HCT116 (cell line): ENCODE data around the gene GPLD1. TPM values are rescaled to one million over a fixed set of nuclear protein-coding genes. Genes with fewer than 3 reads are reported as not detected.

ENCODE experiments used
- ATAC-seq: fragments of 200-7000 bp; cut with Tn5 transposase; 2 replicates; pipeline ENCODE4 v1.9.1; 2020; ENCODE audit warnings: mild to moderate bottlenecking, moderate library complexity
- BruUV-seq: library from RNA; stranded (reverse); fragments of 400-500 nt; replicated peaks from 2 replicates; lab custom pipeline; 2021; lab: Mats Ljungman, UMichigan
- CTCF ChIA-PET: fragments of 300-600 bp; sonication (Branson Sonifier 250); formaldehyde crosslinking; loops from one replicate; lab custom pipeline; 2021; ENCODE audit warnings: antibody characterized with exemption; lab: Charles Lee
- POLR2A ChIA-PET: fragments of 300-600, 350-600 bp; sonication (Branson Sonifier 250); formaldehyde crosslinking; loops from one replicate; lab custom pipeline; 2021; ENCODE audit warnings: antibody characterized with exemption; lab: Charles Lee
- RAD21 ChIA-PET, 2 experiments: fragments of 300-600 bp; sonication (Branson Sonifier 250); formaldehyde crosslinking; loops; one replicate each; lab custom pipeline; 2023; ENCODE audit warnings: low total read pairs in 2 of 2; ENCODE audit not compliant: uncharacterized antibody in 2 of 2, unreplicated experiment in 2 of 2, low non-redundant PET in 1 of 2; lab: Charles Lee
- DNase-seq: peaks from one replicate; pipeline ENCODE4 v3.0.0-alpha.2; 2010; ENCODE audit warnings: low read depth, low spot score
- H2AFZ ChIP-seq: fragments of 200-600 bp; shearing (Covaris generic), sonication (generic); 2 replicates; pipeline ENCODE4 v1.6.1; 2017; ENCODE audit warnings: low read depth, mixed run types, mixed read lengths, antibody characterized with exemption, low read length; ENCODE audit not compliant: poor library complexity, severe bottlenecking
- H3K27ac ChIP-seq: 2 replicates; pipeline ENCODE4 v1.5.1; 2012; ENCODE audit warnings: low read depth, low read length
- H3K27me3 ChIP-seq: fragments of 200-600 bp; sonication (generic); 2 replicates; pipeline ENCODE4 v1.6.1; 2016; ENCODE audit warnings: mixed run types, low read length, mixed read lengths; ENCODE audit not compliant: insufficient read depth
- H3K36me3 ChIP-seq, 2 experiments: fragments of 200-500 bp in 1 of 2; fragments of 200-600 bp in 1 of 2; sonication (Bioruptor generic) in 1 of 2; sonication (generic) in 1 of 2; 2 replicates each; pipeline versions ENCODE4 v1.5.1 to v1.6.1; 2014 to 2016; ENCODE audit warnings: low read length in 2 of 2, inconsistent platforms in 1 of 2, mixed read lengths in 1 of 2, mixed run types in 1 of 2; ENCODE audit not compliant: insufficient read depth in 2 of 2, control insufficient read depth in 1 of 2
- H3K4me1 ChIP-seq, 2 experiments: fragments of 200-600 bp in 1 of 2; sonication (generic) in 1 of 2; 2 replicates each; pipeline versions ENCODE4 v1.5.1 to v1.6.1; 2012 to 2017; ENCODE audit warnings: low read length in 2 of 2, inconsistent platforms in 1 of 2, mild to moderate bottlenecking in 1 of 2, mixed read lengths in 1 of 2, mixed run types in 1 of 2, moderate library complexity in 1 of 2; ENCODE audit not compliant: insufficient read depth in 2 of 2, control insufficient read depth in 1 of 2
- H3K4me2 ChIP-seq: fragments of 200-600 bp; sonication (generic); 2 replicates; pipeline ENCODE4 v1.6.1; 2017; ENCODE audit warnings: mixed run types, low read length, mixed read lengths
- H3K4me3 ChIP-seq, 2 experiments: fragments of 200-600 bp in 1 of 2; sonication (generic) in 1 of 2; replicated peaks in 1 of 2; 2 replicates each; pipeline ENCODE4 v1.5.1; 2011 to 2016; ENCODE audit warnings: low read length in 2 of 2, control low read depth in 1 of 2, low read depth in 1 of 2, mild to moderate bottlenecking in 1 of 2, mixed read lengths in 1 of 2, mixed run types in 1 of 2
- H3K79me2 ChIP-seq: fragments of 200-600 bp; sonication (generic); 2 replicates; pipeline ENCODE4 v1.6.1; 2017; ENCODE audit warnings: mild to moderate bottlenecking, mixed run types, low read length, moderate library complexity, mixed read lengths; ENCODE audit not compliant: insufficient read depth
- H3K9ac ChIP-seq: fragments of 200-600 bp; sonication (generic); 2 replicates; pipeline ENCODE4 v1.6.1; 2016; ENCODE audit warnings: low read length, mixed read lengths
- H3K9me2 ChIP-seq: fragments of 200-600 bp; sonication (generic), shearing (Covaris generic); 2 replicates; pipeline ENCODE4 v1.6.1; 2017; ENCODE audit warnings: mixed run types, mild to moderate bottlenecking, moderate library complexity; ENCODE audit not compliant: insufficient read depth
- H3K9me3 ChIP-seq, 2 experiments: fragments of 200-500 bp in 1 of 2; fragments of 200-600 bp in 1 of 2; sonication (Bioruptor generic) in 1 of 2; sonication (generic) in 1 of 2; 2 replicates each; pipeline ENCODE4 v1.6.1; 2014 to 2017; ENCODE audit warnings: low read length in 2 of 2, mixed read lengths in 2 of 2, inconsistent platforms in 1 of 2, low read depth in 1 of 2, mild to moderate bottlenecking in 1 of 2, mixed run types in 1 of 2, moderate library complexity in 1 of 2; ENCODE audit not compliant: control insufficient read depth in 1 of 2, insufficient read depth in 1 of 2
- H4K20me1 ChIP-seq: fragments of 200-600 bp; sonication (generic), shearing (Covaris generic); 2 replicates; pipeline ENCODE4 v1.6.1; 2017; ENCODE audit warnings: mixed run types, mild to moderate bottlenecking, moderate library complexity; ENCODE audit not compliant: insufficient read depth
- CBX3 ChIP-seq: IDR thresholded peaks from 2 replicates; pipeline ENCODE4 v1.6.1; 2012; ENCODE audit warnings: low read depth
- ELF1 ChIP-seq: IDR thresholded peaks from 2 replicates; pipeline ENCODE4 v1.6.1; 2012; ENCODE audit warnings: low read depth, borderline replicate concordance
- EZH2 ChIP-seq: fragments of 200-600 bp; sonication (generic); IDR thresholded peaks from 2 replicates; pipeline ENCODE4 v1.6.1; 2017; ENCODE audit warnings: antibody characterized with exemption, mixed run types
- EZH2phosphoT487 ChIP-seq: fragments of 200-600 bp; IDR thresholded peaks from 2 replicates; pipeline ENCODE4 v1.6.1; 2018; ENCODE audit warnings: antibody characterized with exemption, borderline replicate concordance
- FOSL1 ChIP-seq: IDR thresholded peaks from 2 replicates; pipeline ENCODE4 v1.6.1; 2012; ENCODE audit warnings: low read depth
- JUND ChIP-seq: IDR thresholded peaks from 2 replicates; pipeline ENCODE4 v1.6.1; 2012
- RAD21 ChIP-seq: IDR thresholded peaks from 2 replicates; pipeline ENCODE4 v1.6.1; 2012; ENCODE audit warnings: low read depth, mild to moderate bottlenecking
- REST ChIP-seq: IDR thresholded peaks from 2 replicates; pipeline ENCODE4 v1.6.1; 2012; ENCODE audit warnings: low read depth
- SIN3A ChIP-seq: IDR thresholded peaks from 2 replicates; pipeline ENCODE4 v1.6.1; 2012; ENCODE audit warnings: low read depth
- SP1 ChIP-seq: IDR thresholded peaks from 2 replicates; pipeline ENCODE4 v1.6.1; 2012; ENCODE audit warnings: low read depth
- SRF ChIP-seq: IDR thresholded peaks from 2 replicates; pipeline ENCODE4 v1.6.1; 2012; ENCODE audit warnings: low read depth
- TCF7L2 ChIP-seq: IDR thresholded peaks from 2 replicates; pipeline ENCODE4 v1.7.0; 2011; ENCODE audit warnings: borderline replicate concordance, inconsistent platforms; ENCODE audit not compliant: insufficient read depth, insufficient read length; ENCODE audit errors: extremely low read depth
- YY1 ChIP-seq: IDR thresholded peaks from 2 replicates; pipeline ENCODE4 v1.6.1; 2011; ENCODE audit warnings: low read length, low read depth, moderate library complexity, mild to moderate bottlenecking; ENCODE audit not compliant: insufficient replicate concordance; ENCODE audit errors: extremely low read depth
- ZFX ChIP-seq: fragments of 450-650 bp; IDR thresholded peaks from 2 replicates; pipeline ENCODE4 v1.6.1; 2017
- intact Hi-C: fragments of 100-400 bp; cut with micrococcal nuclease; formaldehyde crosslinking; loops from 2 replicates; pipeline ENCODE4 v1.10.0; 2022
- total RNA-seq: library from RNA; stranded (reverse); gene quantifications from one replicate; pipeline ENCODE4 v1.2.1, GENCODE V29; 2021; ENCODE audit not compliant: unreplicated experiment
- TF ChIP-seq, protein P1 (sequence below), 3 experiments: fragments of 200-600 bp in 1 of 3; sonication (generic) in 1 of 3; IDR thresholded peaks in 2 of 3; conservative IDR thresholded peaks in 1 of 3; 2 replicates each; pipeline ENCODE4 v1.5.1; 2012 to 2017; ENCODE audit warnings: low read depth in 2 of 3, low read length in 2 of 3, antibody characterized with exemption in 1 of 3, borderline replicate concordance in 1 of 3, control low read depth in 1 of 3, mild to moderate bottlenecking in 1 of 3, mixed read lengths in 1 of 3, mixed run types in 1 of 3, moderate library complexity in 1 of 3; ENCODE audit not compliant: insufficient read depth in 1 of 3
- TF ChIP-seq, protein P2 (sequence below): IDR thresholded peaks from 2 replicates; pipeline ENCODE4 v1.6.1; 2012
- TF ChIP-seq, protein P3 (sequence below): IDR thresholded peaks from 2 replicates; pipeline ENCODE4 v1.6.1; 2011; ENCODE audit warnings: mild to moderate bottlenecking, low read length, moderate library complexity; ENCODE audit not compliant: insufficient replicate concordance; ENCODE audit errors: extremely low read depth

The GPLD1 gene
- total RNA-seq, 1 experiment from 2014 or later = 2.1 TPM

GRCh38 chr6:24460966-24461365 is 28.4 kb downstream of the GPLD1 start:
- ChIA-PET POLR2A (no interaction called here), RAD21 (no interaction called here), CTCF (no interaction called here)
- ATAC-seq (no peak), DNase-seq (no peak)
- no peak overlapping the region for H3K4me2 ChIP-seq
- no peaks in the 10 kb centered on the region for H4K20me1 ChIP-seq
- H3K27ac ChIP-seq = no peak overlapping the region
- H3K27me3 ChIP-seq = no peaks in the 10 kb centered on the region
- H3K36me3 ChIP-seq = no peaks in the 10 kb centered on the region
- H3K9me3 ChIP-seq = no peaks in the 10 kb centered on the region
- H3K9ac ChIP-seq = no peak overlapping the region
- TF ChIP-seq REST (no peak), EZH2 (no peak), TCF7L2 (no peak), SIN3A (no peak), SRF (no peak), YY1 (no peak), SP1 (no peak), RAD21 (no peak), EZH2phosphoT487 (no peak), CBX3 (no peak), ZFX (no peak), ELF1 (no peak), JUND (no peak), FOSL1 (no peak)
- TF ChIP-seq, protein P1, sequence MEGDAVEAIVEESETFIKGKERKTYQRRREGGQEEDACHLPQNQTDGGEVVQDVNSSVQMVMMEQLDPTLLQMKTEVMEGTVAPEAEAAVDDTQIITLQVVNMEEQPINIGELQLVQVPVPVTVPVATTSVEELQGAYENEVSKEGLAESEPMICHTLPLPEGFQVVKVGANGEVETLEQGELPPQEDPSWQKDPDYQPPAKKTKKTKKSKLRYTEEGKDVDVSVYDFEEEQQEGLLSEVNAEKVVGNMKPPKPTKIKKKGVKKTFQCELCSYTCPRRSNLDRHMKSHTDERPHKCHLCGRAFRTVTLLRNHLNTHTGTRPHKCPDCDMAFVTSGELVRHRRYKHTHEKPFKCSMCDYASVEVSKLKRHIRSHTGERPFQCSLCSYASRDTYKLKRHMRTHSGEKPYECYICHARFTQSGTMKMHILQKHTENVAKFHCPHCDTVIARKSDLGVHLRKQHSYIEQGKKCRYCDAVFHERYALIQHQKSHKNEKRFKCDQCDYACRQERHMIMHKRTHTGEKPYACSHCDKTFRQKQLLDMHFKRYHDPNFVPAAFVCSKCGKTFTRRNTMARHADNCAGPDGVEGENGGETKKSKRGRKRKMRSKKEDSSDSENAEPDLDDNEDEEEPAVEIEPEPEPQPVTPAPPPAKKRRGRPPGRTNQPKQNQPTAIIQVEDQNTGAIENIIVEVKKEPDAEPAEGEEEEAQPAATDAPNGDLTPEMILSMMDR (IDR thresholded peaks at IDR 0.05 in 2 of 3, conservative IDR thresholded peaks at IDR 0.05 in 1 of 3; ENCODE audit: borderline replicate concordance in 1 of 3, insufficient read depth in 1 of 3, low read depth in 2 of 3, low read length in 2 of 3) = no peak
- TF ChIP-seq, protein P2, sequence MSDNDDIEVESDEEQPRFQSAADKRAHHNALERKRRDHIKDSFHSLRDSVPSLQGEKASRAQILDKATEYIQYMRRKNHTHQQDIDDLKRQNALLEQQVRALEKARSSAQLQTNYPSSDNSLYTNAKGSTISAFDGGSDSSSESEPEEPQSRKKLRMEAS = no peak
- TF ChIP-seq, protein P3, sequence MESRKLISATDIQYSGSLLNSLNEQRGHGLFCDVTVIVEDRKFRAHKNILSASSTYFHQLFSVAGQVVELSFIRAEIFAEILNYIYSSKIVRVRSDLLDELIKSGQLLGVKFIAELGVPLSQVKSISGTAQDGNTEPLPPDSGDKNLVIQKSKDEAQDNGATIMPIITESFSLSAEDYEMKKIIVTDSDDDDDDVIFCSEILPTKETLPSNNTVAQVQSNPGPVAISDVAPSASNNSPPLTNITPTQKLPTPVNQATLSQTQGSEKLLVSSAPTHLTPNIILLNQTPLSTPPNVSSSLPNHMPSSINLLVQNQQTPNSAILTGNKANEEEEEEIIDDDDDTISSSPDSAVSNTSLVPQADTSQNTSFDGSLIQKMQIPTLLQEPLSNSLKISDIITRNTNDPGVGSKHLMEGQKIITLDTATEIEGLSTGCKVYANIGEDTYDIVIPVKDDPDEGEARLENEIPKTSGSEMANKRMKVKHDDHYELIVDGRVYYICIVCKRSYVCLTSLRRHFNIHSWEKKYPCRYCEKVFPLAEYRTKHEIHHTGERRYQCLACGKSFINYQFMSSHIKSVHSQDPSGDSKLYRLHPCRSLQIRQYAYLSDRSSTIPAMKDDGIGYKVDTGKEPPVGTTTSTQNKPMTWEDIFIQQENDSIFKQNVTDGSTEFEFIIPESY = no peak
- no TSS peak for BruUV-seq
- no peaks in the 10 kb centered on the region for H3K79me2 ChIP-seq
- intact Hi-C loops = no loop called here
- no peak overlapping the region for H2AFZ ChIP-seq
- no peaks in the 10 kb centered on the region for H3K4me1 ChIP-seq
- H3K9me2 ChIP-seq = no peaks in the 10 kb centered on the region
- H3K4me3 ChIP-seq = no peak overlapping the region
